Calu3 (cell line): ENCODE measurements around the gene FAM185A. TPM values are rescaled to one million over a fixed set of nuclear protein-coding genes. Genes with fewer than 3 reads are reported as not detected.
"Not testable (repeated sequence)": the region's sequence is repeated elsewhere in the genome, so short reads cannot be mapped to it uniquely, and the experiment has no call there.

Experiments
- BruUV-seq: library from RNA; stranded (reverse); fragments of 400-500 nt; replicated peaks from 2 replicates; lab custom pipeline; 2021; lab: Mats Ljungman, UMichigan
- CTCF ChIA-PET: fragments of 300-600 bp; sonication (Branson Sonifier 250); formaldehyde crosslinking; loops from one replicate; lab custom pipeline; 2022; ENCODE audit warnings: antibody characterized with exemption; lab: Charles Lee
- DNase-seq: peaks from one replicate; pipeline ENCODE4 v3.0.0; 2022
- H3K27ac Mint-ChIP-seq: one replicate; pipeline ENCODE4 v1.8.0; 2022; ENCODE audit warnings: mixed read lengths; ENCODE audit not compliant: unreplicated experiment
- H3K27me3 Mint-ChIP-seq: one replicate; pipeline ENCODE4 v1.8.0; 2022; ENCODE audit warnings: mixed read lengths; ENCODE audit not compliant: unreplicated experiment
- H3K36me3 Mint-ChIP-seq: one replicate; pipeline ENCODE4 v1.8.0; 2022; ENCODE audit warnings: mild to moderate bottlenecking, moderate library complexity, mixed read lengths; ENCODE audit not compliant: insufficient read depth, unreplicated experiment
- H3K4me1 Mint-ChIP-seq: one replicate; pipeline ENCODE4 v1.8.0; 2022; ENCODE audit warnings: mild to moderate bottlenecking, low read depth, mixed read lengths; ENCODE audit not compliant: unreplicated experiment
- H3K4me3 Mint-ChIP-seq: one replicate; pipeline ENCODE4 v1.8.0; 2022; ENCODE audit warnings: mild to moderate bottlenecking, low read depth, moderate library complexity, mixed read lengths; ENCODE audit not compliant: unreplicated experiment
- H3K9me3 Mint-ChIP-seq: one replicate; pipeline ENCODE4 v1.8.0; 2022; ENCODE audit warnings: low read depth, mixed read lengths; ENCODE audit not compliant: unreplicated experiment
- intact Hi-C: fragments of 100-400 bp; cut with micrococcal nuclease; formaldehyde crosslinking; loops from one replicate; pipeline ENCODE4 v1.10.0; 2022; ENCODE audit not compliant: unreplicated experiment
- total RNA-seq: library from RNA; stranded (reverse); gene quantifications from 2 replicates; pipeline ENCODE4 v1.2.3, GENCODE V29; 2022

The FAM185A gene
- total RNA-seq, 1 experiment from 2014 or later: 9.1 TPM

DNA sequence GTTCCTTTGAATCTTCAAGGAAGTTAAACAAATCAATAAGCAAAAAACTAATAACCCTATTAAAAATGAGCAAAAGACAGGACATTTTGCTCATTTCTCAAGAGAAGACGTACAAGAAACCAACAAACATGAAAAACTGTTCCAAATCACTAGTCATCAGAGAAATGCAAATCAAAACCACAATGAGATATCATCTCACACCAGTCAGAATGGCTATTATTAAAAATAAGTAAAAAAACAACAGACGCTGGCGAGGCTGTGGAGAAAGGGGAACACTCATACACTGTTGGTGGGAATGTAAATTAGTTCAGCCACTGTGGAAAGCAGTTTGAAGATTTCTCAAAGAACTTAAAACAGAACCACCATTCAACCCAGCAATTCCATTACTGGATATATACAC, 21.7 kb downstream of the FAM185A start:
- H3K36me3 Mint-ChIP-seq, H3K9me3 Mint-ChIP-seq, DNase-seq, H3K27ac Mint-ChIP-seq, BruUV-seq, CTCF ChIA-PET, H3K4me3 Mint-ChIP-seq, H3K27me3 Mint-ChIP-seq, intact Hi-C loops, H3K4me1 Mint-ChIP-seq: not testable (repeated sequence)

DNA sequence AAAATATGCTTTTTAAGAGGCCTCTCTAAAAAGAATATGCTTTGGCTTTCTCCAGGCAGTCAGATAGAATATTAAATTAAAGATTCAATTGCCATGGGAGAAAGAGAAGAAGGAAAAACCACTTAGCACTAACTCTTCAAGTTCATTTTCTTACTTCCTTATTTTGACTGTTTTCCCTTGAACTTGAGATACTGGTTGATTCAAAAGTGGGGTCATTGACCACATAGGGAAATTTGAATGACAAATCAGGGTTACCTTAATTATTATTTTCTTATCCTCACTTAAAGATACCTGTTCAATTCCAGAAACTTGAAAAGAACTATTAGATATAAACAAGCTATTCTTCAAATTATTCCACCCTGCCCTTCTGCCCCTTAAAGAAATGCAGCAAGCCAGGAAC, 27.4 kb downstream of the FAM185A start:
- H3K4me3 Mint-ChIP-seq, H3K36me3 Mint-ChIP-seq, CTCF ChIA-PET, H3K9me3 Mint-ChIP-seq, DNase-seq, H3K4me1 Mint-ChIP-seq, BruUV-seq, H3K27ac Mint-ChIP-seq, H3K27me3 Mint-ChIP-seq, intact Hi-C loops: not testable (repeated sequence)

DNA sequence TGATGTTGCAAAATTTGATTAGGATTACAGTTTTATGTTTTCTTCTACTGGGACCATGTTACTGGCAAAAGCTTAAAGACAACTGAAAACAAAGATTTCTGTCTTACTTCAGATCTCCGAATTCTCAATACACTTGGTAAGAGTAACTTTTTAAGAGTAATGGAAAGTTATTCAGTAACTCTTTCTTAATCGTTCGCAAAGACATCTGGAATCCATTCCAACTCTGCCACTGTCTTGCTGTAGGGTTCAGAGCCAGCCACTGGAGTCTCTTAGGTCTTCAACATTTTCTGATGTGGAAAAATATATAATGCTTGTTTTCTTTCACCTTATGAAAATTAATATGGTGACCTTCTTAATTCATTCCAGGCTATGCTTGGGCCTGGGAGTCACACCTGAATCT, 29.9 kb downstream of the FAM185A start:
- not testable (repeated sequence) for H3K27me3 Mint-ChIP-seq, H3K36me3 Mint-ChIP-seq

DNA sequence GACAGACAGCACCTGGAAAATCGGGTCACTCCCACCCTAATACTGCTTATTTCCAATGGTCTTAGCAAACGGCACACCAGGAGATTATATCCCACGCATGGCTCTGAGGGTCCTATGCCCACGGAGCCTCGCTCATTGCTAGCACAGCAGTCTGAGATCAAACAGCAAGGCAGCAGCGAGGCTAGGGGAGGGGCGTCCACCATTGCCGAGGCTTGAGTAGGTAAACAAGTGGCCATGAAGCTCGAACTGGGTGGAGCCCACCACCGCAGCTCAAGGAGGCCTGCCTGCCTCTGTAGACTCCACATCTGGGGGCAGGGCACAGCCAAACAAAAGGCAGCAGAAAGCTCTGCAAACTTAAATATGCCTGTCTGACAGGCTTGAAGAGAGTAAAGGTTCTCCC, 32.1 kb downstream of the FAM185A start:
- H3K4me1 Mint-ChIP-seq, DNase-seq, H3K36me3 Mint-ChIP-seq, H3K27me3 Mint-ChIP-seq, H3K4me3 Mint-ChIP-seq, H3K27ac Mint-ChIP-seq, BruUV-seq, intact Hi-C loops, CTCF ChIA-PET, H3K9me3 Mint-ChIP-seq: not testable (repeated sequence)

More for the DNA sequence above, 29.9 kb downstream of the FAM185A start:
- intact Hi-C loops, H3K27ac Mint-ChIP-seq, H3K4me3 Mint-ChIP-seq, CTCF ChIA-PET, H3K4me1 Mint-ChIP-seq, DNase-seq, BruUV-seq, H3K9me3 Mint-ChIP-seq: not testable (repeated sequence)

DNA sequence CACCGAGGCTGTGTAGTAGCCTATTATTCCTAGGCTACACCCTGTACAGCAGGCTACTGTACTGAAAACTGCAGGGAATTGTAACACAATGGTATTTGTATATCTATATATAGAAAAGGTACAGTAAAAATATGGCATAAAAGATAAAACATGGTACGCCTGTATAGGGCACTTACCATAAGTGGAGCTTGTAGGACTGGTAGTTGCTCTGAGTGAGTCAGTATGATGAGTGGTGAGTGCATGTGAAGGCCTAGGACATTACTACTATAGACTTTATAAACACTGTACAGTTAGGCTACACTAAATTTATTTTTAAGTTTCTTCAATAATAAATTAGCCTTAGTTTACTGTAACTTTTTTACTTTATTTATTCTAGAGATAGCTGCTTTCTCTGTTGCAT, 40.0 kb downstream of the FAM185A start:
- BruUV-seq, DNase-seq, H3K9me3 Mint-ChIP-seq, CTCF ChIA-PET, H3K4me1 Mint-ChIP-seq, H3K27me3 Mint-ChIP-seq, intact Hi-C loops, H3K27ac Mint-ChIP-seq, H3K36me3 Mint-ChIP-seq, H3K4me3 Mint-ChIP-seq: not testable (repeated sequence)

DNA sequence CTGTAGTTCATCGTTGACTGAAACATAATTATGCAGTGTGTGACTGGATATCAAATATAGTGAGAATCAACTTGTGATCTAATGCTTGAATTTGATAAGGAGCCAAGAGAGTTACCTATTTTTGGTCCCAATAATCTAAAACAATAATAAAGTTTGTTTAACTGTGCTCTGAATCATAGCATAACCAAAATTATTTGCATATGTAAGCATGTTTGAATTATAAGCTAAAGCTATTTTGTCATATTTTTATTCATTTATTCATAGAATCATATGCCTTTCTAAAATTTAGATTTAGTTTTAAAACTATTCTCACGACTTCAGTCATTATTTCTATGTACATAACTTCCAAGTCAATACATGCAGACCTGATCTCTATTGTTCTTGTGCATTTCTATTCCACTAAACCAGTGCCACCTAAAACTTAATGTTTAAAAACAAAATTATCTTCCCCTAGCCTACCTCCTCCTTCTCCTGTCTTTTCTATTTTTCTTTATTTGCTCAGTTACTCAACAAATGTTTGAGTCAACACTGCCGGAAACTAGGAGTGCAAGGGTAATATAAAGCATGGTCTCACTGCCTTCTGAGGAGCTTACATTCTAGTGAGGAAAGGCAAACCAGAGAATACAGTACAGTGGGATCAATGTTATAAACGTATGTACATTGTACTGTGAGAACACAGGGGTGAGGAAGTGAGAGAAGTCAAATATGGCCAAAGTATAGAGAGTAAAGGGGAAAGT, 41.7 kb downstream of the FAM185A start:
- H3K27me3 Mint-ChIP-seq, H3K4me3 Mint-ChIP-seq, H3K36me3 Mint-ChIP-seq, H3K4me1 Mint-ChIP-seq, CTCF ChIA-PET, DNase-seq, intact Hi-C loops, H3K9me3 Mint-ChIP-seq, BruUV-seq: not testable (repeated sequence)
- peak overlapping the region; percentile 24 for H3K27ac Mint-ChIP-seq

DNA sequence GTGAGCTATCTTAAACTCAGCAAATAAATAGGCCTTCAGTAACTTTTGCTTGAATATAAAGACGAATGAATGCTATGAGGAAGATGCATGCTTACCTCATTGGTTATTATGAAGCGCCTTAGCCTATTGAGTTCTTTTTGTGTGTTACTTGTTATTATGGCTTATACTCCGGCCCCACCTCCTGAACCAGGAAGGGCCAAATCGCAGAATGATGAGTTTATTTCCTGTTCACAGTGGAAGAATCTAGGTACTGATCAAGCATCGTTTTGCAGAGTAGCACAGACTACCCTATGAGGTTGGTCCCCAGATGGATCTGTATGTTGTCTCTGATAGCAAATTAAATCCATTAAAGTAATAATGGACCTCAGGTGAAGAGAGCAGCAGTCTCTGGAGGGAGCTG, 42.6 kb downstream of the FAM185A start:
- BruUV-seq, H3K9me3 Mint-ChIP-seq, H3K27me3 Mint-ChIP-seq, DNase-seq, H3K4me3 Mint-ChIP-seq, CTCF ChIA-PET, H3K4me1 Mint-ChIP-seq, H3K36me3 Mint-ChIP-seq, H3K27ac Mint-ChIP-seq, intact Hi-C loops: not testable (repeated sequence)

DNA sequence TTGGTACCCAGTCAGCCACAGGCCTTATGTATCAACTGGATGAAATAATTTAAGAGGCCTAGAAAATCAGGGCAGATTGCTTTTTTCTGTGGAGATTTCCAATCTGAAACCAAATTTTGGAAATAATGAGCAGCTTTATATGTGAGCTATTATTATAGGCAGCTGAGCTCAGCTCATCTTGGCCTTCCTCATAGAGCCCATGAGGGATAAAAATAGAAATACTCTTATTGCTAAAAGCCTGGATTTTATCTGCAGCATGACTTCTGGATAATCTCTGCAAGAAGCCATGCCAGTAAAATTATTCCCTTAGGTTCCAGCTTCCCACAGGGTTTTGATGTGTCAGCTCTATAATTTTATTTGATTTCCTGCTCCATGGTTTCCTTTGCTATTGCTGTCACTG, 43.0 kb downstream of the FAM185A start:
- H3K9me3 Mint-ChIP-seq, H3K36me3 Mint-ChIP-seq, H3K4me3 Mint-ChIP-seq, H3K27ac Mint-ChIP-seq, DNase-seq, H3K27me3 Mint-ChIP-seq, H3K4me1 Mint-ChIP-seq, intact Hi-C loops, BruUV-seq, CTCF ChIA-PET: not testable (repeated sequence)

DNA sequence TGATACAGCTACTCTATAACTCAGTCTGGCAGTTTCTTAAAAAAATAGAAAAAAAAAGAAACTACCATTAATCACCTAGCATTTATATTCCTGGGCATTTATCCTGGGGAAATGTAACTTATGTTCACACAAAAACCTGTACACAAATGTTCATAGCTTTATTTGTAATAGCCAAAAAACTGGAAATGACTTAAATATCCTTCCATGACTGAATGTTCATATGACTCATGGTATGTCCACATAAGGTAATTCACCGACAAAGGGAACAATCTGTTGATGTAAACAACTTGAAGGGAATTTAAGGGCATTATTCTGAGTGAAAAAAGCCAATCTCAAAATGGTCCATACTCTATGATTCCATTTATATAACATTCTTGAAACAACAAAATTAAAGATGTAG, 45.8 kb downstream of the FAM185A start:
- intact Hi-C loops, DNase-seq, H3K36me3 Mint-ChIP-seq, H3K27ac Mint-ChIP-seq, H3K9me3 Mint-ChIP-seq, BruUV-seq, CTCF ChIA-PET, H3K4me1 Mint-ChIP-seq, H3K27me3 Mint-ChIP-seq, H3K4me3 Mint-ChIP-seq: not testable (repeated sequence)

DNA sequence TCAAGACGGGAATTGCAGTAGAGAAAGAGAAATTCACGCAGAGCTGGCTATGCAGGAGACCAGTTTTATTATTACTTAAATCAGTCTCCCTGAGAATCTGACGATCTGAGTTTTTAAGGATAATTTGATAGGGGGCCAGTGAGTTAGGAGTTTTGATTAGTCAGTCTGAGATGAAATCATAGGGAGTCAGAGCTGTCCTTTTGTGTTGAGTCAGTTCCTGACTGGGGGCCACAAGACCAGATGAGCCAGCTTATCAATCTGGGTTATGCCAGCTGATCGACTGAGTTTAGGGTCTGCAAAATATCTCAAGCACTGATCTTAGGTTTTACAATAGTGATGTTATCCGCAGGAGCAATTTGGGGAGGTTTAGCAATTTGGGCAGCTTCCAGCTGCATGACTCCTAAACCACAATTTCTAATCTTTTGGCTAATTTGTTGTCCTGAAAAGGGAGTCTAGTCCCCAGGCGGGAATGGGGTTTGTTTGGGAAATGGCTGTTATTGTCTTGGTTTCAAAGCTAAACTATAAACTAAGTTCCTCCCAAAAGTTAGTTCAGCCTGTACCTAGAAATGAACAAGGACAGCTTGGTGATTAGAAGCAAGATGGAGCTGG, 47.3 kb downstream of the FAM185A start:
- H3K27me3 Mint-ChIP-seq, intact Hi-C loops, H3K36me3 Mint-ChIP-seq, BruUV-seq, H3K27ac Mint-ChIP-seq, H3K9me3 Mint-ChIP-seq, DNase-seq, CTCF ChIA-PET, H3K4me3 Mint-ChIP-seq, H3K4me1 Mint-ChIP-seq: not testable (repeated sequence)
